ENCODE measurements around the gene RBCK1.
"Not testable (repeated sequence)": the region's sequence is repeated elsewhere in the genome, so short reads cannot be mapped to it uniquely, and the experiment has no call there.

The RBCK1 gene

GRCh38 chr20:433300-433975, 25.3 kb downstream of the RBCK1 start:
- FAIRE-seq (peak; percentile 99), DNase-seq (ENCODE audit: insufficient read length, low spot score) (peak; percentile 83)

DNA sequence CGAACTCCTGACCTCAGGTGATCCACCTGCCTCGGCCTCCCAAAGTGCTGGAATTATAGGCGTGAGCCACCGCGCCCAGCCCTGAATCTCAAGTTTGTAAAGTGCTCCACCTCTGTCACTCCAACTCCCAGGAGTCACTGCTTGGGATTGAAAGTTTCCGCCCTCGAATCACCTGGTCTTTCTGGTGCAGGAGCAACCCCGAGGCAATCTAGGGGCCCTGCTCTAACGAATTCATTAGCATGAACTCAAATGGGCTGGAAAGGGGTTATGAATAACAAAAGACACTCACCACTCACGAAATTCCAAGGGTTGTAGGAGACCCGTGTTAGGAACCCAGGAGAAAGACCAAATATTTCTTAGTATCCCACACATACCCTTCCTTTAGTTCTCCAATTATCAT, 26.1 kb downstream of the RBCK1 start:
- DNase-seq (ENCODE audit: insufficient read length, low spot score) (no peak), FAIRE-seq (no peak)

DNA sequence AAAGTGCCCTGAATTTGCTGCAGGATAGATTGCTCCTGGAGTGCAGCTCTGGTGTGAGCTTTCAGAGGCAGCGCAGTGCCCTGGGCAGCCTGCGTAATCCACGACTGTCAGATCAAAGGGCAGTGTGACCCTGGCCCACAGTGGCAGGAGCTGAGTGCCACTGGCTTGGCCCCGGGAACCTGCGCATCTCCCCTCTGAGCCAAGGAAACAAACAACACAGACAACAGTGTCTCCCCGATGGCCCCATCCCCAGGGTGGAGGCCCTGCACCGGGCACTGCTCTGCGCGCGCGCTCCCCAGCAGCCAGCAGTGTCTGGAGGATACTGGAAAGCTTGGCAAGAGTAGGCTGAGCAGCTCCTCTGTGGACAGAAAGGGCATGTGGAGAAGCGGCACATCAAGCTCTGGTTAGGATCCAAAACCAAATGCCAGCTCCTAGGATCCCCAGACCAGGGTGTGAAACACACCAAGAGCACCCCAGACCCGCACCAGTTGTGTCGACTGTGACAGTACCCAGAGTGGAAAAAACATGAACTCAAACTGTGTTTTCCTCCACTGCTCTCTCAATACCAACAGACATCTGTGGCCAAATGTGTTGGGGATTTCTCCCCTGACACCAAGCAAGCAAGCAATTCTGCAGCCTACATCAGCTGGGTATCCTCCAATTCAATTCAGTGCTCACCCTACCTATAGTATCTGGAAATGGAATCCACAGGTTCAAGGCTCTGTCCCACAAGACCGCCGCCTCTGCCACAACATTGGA, 26.7 kb downstream of the RBCK1 start:
- DNase-seq (ENCODE audit: insufficient read length, low spot score): no peak
- FAIRE-seq: no peak

- DNase-seq (ENCODE audit: insufficient read length, low spot score) (no peak), FAIRE-seq (no peak)
Measured at GRCh38 chr20:435558-435957, 27.5 kb downstream of the RBCK1 start.

DNA sequence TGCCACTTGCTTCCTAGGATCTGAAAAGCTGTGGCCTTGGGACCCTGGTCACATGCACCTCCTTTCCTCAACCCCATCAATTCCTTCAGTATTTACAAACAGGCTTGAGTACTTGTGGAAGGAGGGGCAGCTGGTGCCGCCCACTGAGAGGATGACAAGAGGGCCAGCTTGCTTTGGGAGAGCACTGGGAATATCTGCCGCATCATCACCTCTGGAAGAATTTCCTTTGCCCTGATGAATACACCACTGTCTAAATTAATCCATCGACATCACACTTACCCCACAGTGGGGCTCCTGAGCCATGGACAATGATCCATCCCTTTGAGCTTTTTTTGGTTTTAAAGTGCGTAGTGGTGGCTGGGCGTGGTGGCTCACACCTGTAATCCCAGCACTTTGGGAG, 28.4 kb downstream of the RBCK1 start:
- DNase-seq (ENCODE audit: insufficient read length, low spot score): no peak
- FAIRE-seq: no peak

GRCh38 chr20:437787-438486, 29.8 kb downstream of the RBCK1 start:
- FAIRE-seq (no peak), DNase-seq (ENCODE audit: insufficient read length, low spot score) (no peak)

- DNase-seq (ENCODE audit: insufficient read length, low spot score) (no peak), FAIRE-seq (peak; percentile 94)
Measured at GRCh38 chr20:438571-439469, 30.7 kb downstream of the RBCK1 start.

GRCh38 chr20:440148-440547, 32.0 kb downstream of the RBCK1 start:
- FAIRE-seq (no peak), DNase-seq (ENCODE audit: insufficient read length, low spot score) (no peak)

DNA sequence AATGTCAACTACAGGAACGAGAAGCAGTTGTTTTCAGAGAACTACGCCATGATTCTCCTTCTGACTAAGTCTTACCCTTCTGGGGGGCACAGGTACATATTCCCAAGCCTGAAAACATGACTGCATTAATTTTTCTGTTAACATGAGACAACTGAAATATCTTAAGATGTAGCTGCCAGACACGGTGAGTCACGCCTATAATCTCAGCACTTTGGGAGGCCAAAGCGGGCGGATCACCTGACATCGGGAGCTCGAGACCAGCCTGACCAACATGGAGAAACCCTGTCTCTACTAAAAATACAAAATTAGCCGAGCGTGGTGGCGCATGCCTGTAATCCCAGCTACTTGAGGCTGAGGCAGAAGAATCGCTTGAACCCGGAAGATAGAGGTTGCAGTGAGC, 32.5 kb downstream of the RBCK1 start:
- FAIRE-seq: no peak

GRCh38 chr20:443223-443775, 35.2 kb downstream of the RBCK1 start:
- FAIRE-seq (no peak), DNase-seq (ENCODE audit: insufficient read length, low spot score) (no peak)

More for the DNA sequence above, 32.5 kb downstream of the RBCK1 start:
- DNase-seq (ENCODE audit: insufficient read length, low spot score): no peak

- no peak for FAIRE-seq
- no peak for DNase-seq (ENCODE audit: insufficient read length, low spot score)
Measured at GRCh38 chr20:444117-444516, 36.0 kb downstream of the RBCK1 start.

- DNase-seq (ENCODE audit: insufficient read length, low spot score): no peak
- FAIRE-seq: no peak
Measured at GRCh38 chr20:444862-445426, 36.8 kb downstream of the RBCK1 start.

- DNase-seq (ENCODE audit: insufficient read length, low spot score) (no peak), FAIRE-seq (no peak)
Measured at GRCh38 chr20:445514-446336, 37.6 kb downstream of the RBCK1 start.

GRCh38 chr20:452021-452420, 43.9 kb downstream of the RBCK1 start:
- not testable (repeated sequence) for DNase-seq (ENCODE audit: insufficient read length, low spot score); FAIRE-seq

DNA sequence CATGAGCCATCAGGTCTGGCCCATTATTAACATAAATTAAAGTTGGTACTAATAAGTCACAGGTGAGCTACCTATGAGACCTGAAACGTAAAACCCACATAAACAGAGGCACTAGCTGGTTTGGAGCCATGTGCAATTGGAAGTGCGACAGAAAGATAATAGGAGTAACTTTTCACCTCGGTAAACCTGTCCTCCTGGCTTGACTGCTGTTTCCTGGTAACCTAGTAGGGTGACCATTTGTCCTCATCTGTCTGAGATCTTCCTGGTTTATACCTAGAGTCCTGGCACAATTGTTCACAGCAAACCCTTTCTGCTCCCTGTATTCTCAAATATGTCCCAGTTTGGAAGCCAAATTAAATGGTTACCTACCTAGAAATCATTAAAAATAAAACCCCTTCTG, 46.9 kb downstream of the RBCK1 start:
- FAIRE-seq (no peak), DNase-seq (ENCODE audit: insufficient read length, low spot score) (no peak)

GRCh38 chr20:458776-459175, 50.7 kb downstream of the RBCK1 start:
- FAIRE-seq: no peak
- DNase-seq (ENCODE audit: insufficient read length, low spot score): no peak

DNA sequence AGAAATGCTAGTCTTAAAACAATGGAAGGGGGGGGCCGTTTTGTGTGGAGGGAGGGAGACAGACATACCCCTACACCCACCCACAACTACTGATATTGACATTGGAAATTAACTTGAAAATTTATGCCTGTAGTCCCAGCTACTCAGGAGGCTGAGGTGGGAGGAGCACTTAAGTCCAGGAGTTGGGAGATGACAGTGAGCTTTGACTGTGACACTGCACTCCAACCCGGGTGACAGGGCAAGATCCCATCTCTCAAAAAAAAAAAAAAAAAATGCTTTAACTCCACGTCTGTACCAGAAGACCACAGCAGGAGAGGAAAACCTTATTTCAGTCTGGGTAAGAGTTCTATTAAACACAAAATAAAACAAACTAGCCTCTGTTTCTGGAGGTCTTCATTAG, 52.1 kb downstream of the RBCK1 start:
- DNase-seq (ENCODE audit: insufficient read length, low spot score) (no peak), FAIRE-seq (no peak)

DNA sequence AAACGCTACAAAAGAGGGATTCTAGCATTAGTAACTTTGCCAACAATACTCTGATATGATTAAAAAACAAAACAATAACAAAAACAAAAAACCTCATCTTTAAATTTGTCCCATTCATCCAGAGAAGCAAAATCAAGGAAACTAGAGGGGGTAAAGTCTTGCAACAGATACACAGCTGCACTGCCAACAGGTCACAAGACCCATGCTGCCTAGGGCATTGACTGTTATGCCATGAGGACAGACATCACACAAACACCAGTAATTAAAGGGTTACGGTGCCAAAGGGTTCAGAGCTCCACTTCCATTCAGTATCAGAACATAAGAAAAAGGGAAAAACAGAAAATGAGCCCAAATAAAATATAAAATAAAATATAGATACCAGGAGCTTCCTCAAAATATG, 52.6 kb downstream of the RBCK1 start:
- DNase-seq (ENCODE audit: insufficient read length, low spot score) (no peak), FAIRE-seq (peak; percentile 26)

Measured in GM19239 (cell line).